Osteocyte (in vitro differentiated cells): ENCODE results near the gene STUM. TPM values are rescaled to one million over a fixed set of nuclear protein-coding genes. Genes with fewer than 3 reads are reported as not detected.

ENCODE experiments used
- DNase-seq: peaks from one replicate; pipeline ENCODE4 v3.0.0; 2021; ENCODE audit warnings: mixed read lengths; ENCODE audit not compliant: unreplicated experiment; ENCODE audit errors: extremely low spot score
- H3K27ac Mint-ChIP-seq: one replicate; pipeline ENCODE4 v1.8.0; 2021; ENCODE audit warnings: mild to moderate bottlenecking, mixed read lengths; ENCODE audit not compliant: unreplicated experiment
- H3K27me3 Mint-ChIP-seq: one replicate; pipeline ENCODE4 v1.8.0; 2021; ENCODE audit warnings: mixed read lengths; ENCODE audit not compliant: unreplicated experiment
- H3K36me3 Mint-ChIP-seq: one replicate; pipeline ENCODE4 v1.8.0; 2021; ENCODE audit warnings: mixed read lengths; ENCODE audit not compliant: unreplicated experiment
- H3K4me1 Mint-ChIP-seq: one replicate; pipeline ENCODE4 v1.8.0; 2021; ENCODE audit warnings: mixed read lengths; ENCODE audit not compliant: unreplicated experiment
- H3K4me3 Mint-ChIP-seq: one replicate; pipeline ENCODE4 v1.8.0; 2021; ENCODE audit warnings: mild to moderate bottlenecking, moderate library complexity, mixed read lengths; ENCODE audit not compliant: unreplicated experiment
- H3K9me3 Mint-ChIP-seq: one replicate; pipeline ENCODE4 v1.8.0; 2021; ENCODE audit warnings: mixed read lengths; ENCODE audit not compliant: unreplicated experiment
- total RNA-seq: library from RNA; stranded (reverse); gene quantifications from 2 replicates; pipeline ENCODE4 v1.2.1, GENCODE V29; 2021
- TF ChIP-seq, protein P1 (sequence below): fragments of 200-600 bp; sonication (generic); IDR thresholded peaks from 2 replicates; pipeline ENCODE4 v1.5.0; 2021; ENCODE audit warnings: antibody characterized with exemption, mild to moderate bottlenecking, moderate library complexity

STUM gene
- total RNA-seq, 1 donor from 2014 or later, result 0.35 TPM

DNA sequence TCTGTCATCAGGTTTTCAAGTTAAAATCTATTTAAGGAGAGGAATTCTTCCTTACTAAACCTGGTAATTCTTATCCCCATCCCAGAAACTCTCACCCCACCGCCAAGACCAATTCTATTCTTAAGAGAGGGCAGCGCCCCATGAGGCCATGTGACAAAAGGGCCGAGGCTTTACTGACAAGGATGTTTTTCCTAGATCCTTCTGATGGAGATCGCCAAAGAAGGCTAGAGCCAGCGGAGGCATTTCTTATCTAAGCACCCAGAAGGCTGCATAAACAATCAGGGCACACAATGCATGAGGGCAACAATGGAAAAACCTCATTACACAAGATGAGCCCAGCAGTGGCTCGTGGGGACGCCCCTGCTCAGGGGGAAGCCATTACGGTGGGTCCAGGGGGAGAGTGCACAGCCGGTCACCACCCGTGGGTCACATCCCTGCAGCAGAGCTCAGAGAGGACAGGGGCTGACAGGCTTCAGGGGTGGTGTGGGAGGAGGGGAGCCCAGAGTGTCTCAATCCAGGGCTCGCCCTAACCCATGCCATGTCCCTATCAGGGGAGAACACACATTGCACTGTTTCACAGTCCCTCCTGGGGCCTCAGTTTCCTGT lies 101.8 kb downstream of the STUM start:
- peaks cover 18% of the 10 kb centered on the region for H3K36me3 Mint-ChIP-seq
- no peaks in the 10 kb centered on the region for H3K9me3 Mint-ChIP-seq
- H3K4me3 Mint-ChIP-seq, result no peak overlapping the region
- DNase-seq, result no peak
- no peak overlapping the region for H3K27ac Mint-ChIP-seq
- no peaks in the 10 kb centered on the region for H3K27me3 Mint-ChIP-seq
- TF ChIP-seq, protein P1, sequence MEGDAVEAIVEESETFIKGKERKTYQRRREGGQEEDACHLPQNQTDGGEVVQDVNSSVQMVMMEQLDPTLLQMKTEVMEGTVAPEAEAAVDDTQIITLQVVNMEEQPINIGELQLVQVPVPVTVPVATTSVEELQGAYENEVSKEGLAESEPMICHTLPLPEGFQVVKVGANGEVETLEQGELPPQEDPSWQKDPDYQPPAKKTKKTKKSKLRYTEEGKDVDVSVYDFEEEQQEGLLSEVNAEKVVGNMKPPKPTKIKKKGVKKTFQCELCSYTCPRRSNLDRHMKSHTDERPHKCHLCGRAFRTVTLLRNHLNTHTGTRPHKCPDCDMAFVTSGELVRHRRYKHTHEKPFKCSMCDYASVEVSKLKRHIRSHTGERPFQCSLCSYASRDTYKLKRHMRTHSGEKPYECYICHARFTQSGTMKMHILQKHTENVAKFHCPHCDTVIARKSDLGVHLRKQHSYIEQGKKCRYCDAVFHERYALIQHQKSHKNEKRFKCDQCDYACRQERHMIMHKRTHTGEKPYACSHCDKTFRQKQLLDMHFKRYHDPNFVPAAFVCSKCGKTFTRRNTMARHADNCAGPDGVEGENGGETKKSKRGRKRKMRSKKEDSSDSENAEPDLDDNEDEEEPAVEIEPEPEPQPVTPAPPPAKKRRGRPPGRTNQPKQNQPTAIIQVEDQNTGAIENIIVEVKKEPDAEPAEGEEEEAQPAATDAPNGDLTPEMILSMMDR, result no peak
- peaks cover 36% of the 10 kb centered on the region for H3K4me1 Mint-ChIP-seq

DNA sequence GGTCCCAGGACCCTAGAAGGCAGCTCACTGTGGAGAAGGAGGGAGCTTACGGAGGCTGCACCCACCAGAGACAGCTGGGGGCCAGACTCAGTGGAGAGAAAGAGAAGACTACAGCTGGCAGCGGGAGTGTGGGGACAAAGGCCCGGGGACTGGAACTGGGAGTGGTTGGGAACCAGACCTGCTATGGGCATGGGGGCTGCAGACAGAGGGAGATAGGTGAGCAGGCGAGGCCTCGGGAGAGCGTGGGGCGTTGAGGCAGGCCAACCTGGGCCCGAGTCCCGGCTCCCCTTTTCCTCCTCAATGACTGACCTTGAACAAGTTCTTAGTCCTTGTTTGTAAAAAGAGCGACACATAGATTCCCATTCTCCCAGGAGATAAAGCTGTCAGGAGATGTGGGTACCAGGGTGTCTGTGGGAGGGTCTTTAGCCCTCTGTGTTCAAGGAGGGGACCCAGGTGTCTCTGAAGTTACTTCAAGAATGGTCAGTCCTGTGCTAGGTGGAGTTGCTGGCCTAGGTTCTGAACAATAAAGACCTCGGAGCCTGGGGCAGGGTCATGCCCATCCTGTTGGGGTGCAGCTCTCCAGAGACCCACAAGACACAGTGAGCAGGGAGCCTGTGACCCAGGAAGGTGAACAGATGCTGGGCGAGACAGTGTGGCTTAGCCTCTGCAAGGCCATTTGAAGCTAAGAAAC lies 102.6 kb downstream of the STUM start:
- Mint-ChIP-seq H3K36me3 (peaks cover 16% of the 10 kb centered on the region), H3K9me3 (no peaks in the 10 kb centered on the region), H3K4me1 (peaks cover 39% of the 10 kb centered on the region), H3K27me3 (no peaks in the 10 kb centered on the region), H3K4me3 (no peak overlapping the region), H3K27ac (no peak overlapping the region)
- TF ChIP-seq, protein P1, result no peak
- no peak for DNase-seq

DNA sequence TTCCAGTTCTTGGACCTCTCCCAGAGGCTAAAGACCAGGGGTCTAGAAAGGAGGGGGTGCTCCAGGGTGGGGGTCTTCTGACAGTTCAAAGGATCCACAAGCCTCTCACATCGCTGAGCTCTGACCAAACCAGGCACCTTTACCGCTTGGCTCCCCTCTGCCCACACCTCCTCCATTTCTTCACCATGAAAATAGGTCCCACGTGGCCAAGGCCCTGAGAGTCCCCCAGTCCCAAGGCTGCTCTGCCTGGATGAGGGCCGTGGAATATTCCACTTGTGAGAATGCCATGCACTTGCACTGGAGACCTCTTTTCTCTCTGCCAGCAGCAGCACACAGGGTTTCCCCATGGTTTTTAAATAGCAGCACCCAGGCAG lies 103.2 kb downstream of the STUM start:
- DNase-seq, result no peak
- TF ChIP-seq, protein P1, result no peak
- H3K9me3 Mint-ChIP-seq, result no peaks in the 10 kb centered on the region
- H3K4me3 Mint-ChIP-seq, result no peak overlapping the region
- H3K27ac Mint-ChIP-seq, result no peak overlapping the region
- H3K4me1 Mint-ChIP-seq, result peaks cover 44% of the 10 kb centered on the region
- H3K36me3 Mint-ChIP-seq, result peaks cover 12% of the 10 kb centered on the region
- no peaks in the 10 kb centered on the region for H3K27me3 Mint-ChIP-seq

DNA sequence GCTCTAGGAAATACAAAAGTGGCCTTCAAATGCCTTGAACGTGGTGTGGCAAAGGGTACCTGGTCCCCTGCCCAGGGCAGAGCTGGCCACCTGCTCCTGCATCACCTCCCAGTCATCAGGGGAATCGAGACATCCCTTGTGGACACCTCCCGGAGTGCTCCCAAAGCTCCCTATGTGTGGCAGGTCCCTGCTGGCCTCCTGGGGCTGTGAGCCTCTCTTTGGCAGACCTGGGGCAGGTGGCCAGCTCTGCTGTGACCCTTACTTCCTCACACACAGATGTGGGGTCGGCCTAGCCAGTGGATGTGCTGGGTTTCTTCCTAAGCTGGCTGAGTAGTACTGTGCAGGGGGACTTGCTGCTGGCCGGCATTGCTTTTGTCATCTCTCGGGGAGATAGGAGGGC lies 104.0 kb downstream of the STUM start:
- Mint-ChIP-seq H3K9me3 (no peaks in the 10 kb centered on the region), H3K27me3 (no peaks in the 10 kb centered on the region), H3K4me1 (peaks cover 53% of the 10 kb centered on the region), H3K36me3 (peaks cover 8% of the 10 kb centered on the region), H3K27ac (no peak overlapping the region), H3K4me3 (no peak overlapping the region)
- TF ChIP-seq, protein P1, result no peak
- DNase-seq, result no peak

DNA sequence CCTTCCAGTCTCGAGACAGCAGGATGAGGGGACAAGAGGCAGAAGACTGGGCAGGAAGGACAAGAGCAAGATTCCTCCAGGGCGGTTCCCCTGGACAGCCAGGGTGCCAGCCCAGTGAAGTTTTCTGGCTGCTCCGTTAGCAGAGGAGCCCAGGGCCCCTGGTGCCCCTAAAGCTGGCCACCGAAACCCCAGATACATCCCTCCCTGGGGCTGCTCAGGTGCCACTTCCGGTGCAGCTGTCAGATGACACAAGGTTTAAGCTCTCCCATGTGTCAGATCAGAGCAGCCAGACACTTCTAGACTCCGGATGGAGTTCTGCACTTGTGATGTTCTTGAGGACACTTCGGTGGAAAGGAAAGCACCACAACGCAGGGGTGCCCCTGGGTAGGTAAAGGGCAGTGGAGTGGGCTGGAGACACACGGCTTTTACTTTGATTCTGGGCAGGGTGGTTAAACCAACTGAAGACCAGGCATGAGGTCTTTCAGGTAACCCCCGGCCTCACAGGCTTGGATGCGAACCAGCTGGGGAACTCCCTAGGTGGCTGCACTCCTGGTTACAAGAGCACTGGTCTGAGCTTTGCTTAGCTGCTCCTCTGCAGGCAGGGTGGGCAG lies 104.9 kb downstream of the STUM start:
- Mint-ChIP-seq H3K27ac (peak overlapping the region; percentile 89), H3K36me3 (peaks cover 3% of the 10 kb centered on the region), H3K4me3 (peak overlapping the region; percentile 48), H3K9me3 (no peaks in the 10 kb centered on the region), H3K4me1 (peaks cover 59% of the 10 kb centered on the region), H3K27me3 (no peaks in the 10 kb centered on the region)
- DNase-seq, result no peak
- TF ChIP-seq, protein P1, result no peak
